Astrocyte (in vitro differentiated cells and primary cell): Measurements from ENCODE around the gene SH3GLB2.

Experiments
- EZH2 ChIP-seq: IDR thresholded peaks from 2 replicates; pipeline ENCODE4 v1.6.1; 2012; ENCODE audit warnings: mild to moderate bottlenecking, low read length, inconsistent platforms; ENCODE audit not compliant: insufficient read depth
- TF ChIP-seq, protein P1 (sequence below): IDR thresholded peaks from 2 replicates; pipeline ENCODE4 v1.5.1; 2011; ENCODE audit warnings: low read depth, mild to moderate bottlenecking, inconsistent platforms, low read length, moderate library complexity; ENCODE audit not compliant: insufficient read depth

- TF ChIP-seq, protein P1, sequence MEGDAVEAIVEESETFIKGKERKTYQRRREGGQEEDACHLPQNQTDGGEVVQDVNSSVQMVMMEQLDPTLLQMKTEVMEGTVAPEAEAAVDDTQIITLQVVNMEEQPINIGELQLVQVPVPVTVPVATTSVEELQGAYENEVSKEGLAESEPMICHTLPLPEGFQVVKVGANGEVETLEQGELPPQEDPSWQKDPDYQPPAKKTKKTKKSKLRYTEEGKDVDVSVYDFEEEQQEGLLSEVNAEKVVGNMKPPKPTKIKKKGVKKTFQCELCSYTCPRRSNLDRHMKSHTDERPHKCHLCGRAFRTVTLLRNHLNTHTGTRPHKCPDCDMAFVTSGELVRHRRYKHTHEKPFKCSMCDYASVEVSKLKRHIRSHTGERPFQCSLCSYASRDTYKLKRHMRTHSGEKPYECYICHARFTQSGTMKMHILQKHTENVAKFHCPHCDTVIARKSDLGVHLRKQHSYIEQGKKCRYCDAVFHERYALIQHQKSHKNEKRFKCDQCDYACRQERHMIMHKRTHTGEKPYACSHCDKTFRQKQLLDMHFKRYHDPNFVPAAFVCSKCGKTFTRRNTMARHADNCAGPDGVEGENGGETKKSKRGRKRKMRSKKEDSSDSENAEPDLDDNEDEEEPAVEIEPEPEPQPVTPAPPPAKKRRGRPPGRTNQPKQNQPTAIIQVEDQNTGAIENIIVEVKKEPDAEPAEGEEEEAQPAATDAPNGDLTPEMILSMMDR: no peak
- no peak for TF ChIP-seq EZH2
Observed at GRCh38 chr9:129014608-129015007, 13.5 kb downstream of the SH3GLB2 start.
